GM03348 (cell line): ENCODE data around the gene TXNIP.

Experiments used
- DNase-seq: peaks from one replicate; pipeline ENCODE4 v3.0.0; 2012; ENCODE audit warnings: low spot score

The TXNIP gene

GRCh38 chr1:145985502-145986439, 10.6 kb downstream of the TXNIP start:
- no peak for DNase-seq

- no peak for DNase-seq
These were observed 11.3 kb downstream of the TXNIP start for GRCh38 chr1:145985129-145985501.

GRCh38 chr1:145983960-145984830, 12.2 kb downstream of the TXNIP start:
- no peak for DNase-seq

DNA sequence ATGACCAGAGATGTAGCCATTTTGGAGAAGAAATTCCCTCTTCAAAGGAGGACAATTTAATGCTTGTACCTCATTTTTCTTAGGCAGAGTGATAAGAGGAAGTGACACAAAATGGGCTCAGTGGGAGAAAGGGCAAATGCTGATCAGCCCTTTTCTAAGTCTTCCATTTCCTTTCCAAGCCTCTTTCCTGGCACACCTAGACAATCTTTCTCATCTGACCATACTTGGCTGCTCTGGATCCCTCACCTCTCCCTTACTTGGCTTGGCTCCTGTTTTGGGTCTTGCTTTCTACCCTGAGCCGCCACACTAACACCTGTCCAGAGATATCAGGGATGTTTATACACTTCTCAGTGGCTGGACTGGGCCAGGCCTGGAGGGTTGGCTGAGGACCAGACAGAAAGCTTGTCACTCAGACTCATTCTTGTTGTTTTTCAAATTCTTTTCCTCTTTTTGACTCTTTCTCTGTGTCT, 13.1 kb downstream of the TXNIP start:
- DNase-seq = no peak

- no peak for DNase-seq
These were observed 14.2 kb downstream of the TXNIP start for GRCh38 chr1:145982010-145982723.

GRCh38 chr1:145980457-145980994, 15.9 kb downstream of the TXNIP start:
- DNase-seq = no peak

- DNase-seq = no peak
These were observed 16.5 kb downstream of the TXNIP start for GRCh38 chr1:145979746-145980456.

GRCh38 chr1:145978854-145979745, 17.3 kb downstream of the TXNIP start:
- DNase-seq = peak; percentile 94

DNA sequence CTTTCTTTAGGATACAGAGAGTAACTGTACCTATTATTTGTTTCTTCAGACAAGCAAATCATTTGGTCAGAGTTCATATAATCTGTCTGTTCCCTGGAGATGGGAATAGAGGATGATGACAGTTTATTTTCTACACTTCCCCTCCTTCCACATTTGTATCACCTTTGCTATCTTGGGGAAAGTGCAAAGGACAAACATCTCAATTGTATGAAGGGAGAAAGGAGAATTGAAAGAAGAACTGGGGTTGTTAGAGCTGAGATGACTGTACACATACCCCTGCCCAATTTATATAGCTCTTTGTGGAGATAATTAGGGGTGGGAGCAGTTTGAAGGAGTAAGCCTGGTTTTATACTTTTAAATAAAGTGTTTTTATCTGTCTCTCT, 17.9 kb downstream of the TXNIP start:
- DNase-seq = no peak

GRCh38 chr1:145977486-145978470, 18.6 kb downstream of the TXNIP start:
- peak; percentile 77 for DNase-seq

DNA sequence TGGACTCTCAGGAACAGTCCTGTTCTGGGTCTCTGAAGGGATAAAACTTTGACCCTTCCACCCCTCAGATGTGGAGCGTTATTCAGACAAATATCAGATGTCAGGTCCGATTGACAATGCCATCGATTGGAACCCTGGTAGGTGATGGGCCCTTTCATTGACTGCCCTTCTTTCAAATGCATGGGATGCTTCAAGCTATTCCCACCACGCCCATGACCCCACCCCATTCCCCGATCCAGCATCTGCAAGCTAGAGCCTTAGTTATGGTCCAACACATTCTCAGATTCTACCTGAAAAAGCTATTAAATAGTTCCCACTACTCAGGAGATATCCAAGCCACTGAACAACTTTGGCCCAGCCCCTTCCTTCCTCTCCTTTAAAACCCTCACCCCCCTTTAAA, 19.4 kb downstream of the TXNIP start:
- no peak for DNase-seq

DNA sequence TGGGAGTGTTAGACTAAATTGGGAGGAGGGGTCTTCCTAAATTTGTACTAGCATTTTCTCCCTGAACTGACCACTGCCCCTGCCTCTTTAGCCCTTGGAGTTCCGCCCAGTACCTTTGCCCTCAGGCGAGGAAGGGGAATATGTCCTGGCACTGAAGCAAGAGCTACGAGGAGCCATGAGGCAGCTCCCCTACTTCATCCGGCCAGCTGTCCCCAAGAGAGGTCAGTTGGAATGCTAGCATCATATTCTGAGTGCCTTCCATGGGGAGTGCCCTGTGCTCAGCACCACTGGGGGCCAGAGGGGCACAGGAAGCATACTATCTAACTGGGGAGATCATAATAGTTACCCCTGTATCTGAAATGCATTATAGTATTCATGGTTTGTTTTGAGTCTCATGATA, 21.2 kb downstream of the TXNIP start:
- no peak for DNase-seq

DNA sequence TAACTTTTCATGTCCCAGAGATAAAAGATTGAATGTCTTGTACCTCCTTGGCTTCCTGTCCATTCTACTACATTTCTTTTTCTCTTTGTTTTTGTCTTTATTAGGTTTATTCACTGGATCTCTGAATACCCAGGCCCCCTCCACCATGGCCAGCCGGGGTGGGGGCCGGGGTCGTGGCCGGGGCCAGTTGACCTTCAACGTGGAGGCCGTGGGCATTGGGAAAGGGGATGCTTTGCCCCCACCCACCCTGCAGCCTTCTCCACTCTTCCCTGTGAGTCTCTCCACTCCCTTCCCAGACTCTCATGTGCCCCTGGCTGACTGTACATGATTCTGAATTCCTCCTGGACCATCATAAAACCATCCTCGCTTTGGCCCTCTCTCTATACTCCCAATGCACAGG, 21.7 kb downstream of the TXNIP start:
- DNase-seq = no peak

DNA sequence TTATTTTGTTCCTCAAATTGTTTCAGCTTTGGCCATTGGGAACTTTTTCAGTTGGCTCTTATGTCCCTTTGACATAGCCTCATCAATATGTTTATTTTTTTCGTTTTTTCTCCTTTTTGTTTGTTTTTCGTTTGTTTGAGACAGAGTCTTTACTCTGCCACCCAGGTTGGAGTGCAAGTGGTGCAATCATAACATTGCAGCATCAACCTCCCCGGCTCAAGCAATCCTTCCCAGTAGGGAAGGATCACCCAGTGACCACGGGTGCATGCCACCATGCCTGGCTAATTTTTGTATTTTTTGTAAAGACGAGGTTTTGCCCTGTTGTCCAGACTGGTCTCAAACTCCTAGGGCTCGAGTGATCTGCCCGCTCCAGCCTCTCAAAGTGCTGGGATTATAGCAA, 23.8 kb downstream of the TXNIP start:
- no peak for DNase-seq

- no peak for DNase-seq
These were observed 29.1 kb downstream of the TXNIP start for GRCh38 chr1:145967288-145967687.

DNA sequence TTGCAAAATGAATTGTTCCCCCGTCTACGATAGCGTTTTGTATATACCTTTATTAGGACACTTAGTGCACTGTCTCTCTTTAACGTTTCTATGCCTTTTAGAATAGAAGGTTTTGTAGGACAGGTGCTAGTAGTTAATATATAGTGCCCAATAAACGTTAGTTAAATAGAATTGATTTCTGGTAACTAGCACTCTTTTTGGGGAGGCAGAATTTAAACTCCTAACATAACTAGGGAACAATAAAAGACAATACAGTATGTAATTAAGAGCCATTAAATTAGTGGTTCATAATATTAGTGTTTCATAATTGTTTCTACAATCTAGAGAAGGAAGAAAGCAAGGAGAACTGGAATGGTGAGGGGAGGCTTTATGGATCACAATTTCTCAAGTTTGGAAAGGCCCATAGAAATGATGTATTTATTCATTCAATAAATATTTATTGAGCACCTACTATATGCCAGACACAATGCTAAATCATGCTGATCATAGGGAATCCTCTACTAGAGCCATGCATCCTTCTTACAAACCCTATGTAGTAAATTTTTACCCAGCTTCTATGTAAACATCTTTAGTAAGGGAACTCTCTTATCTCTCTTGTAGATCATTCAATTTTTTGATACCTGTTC, 31.1 kb downstream of the TXNIP start:
- DNase-seq = no peak

- DNase-seq = peak; percentile 94
These were observed 31.9 kb downstream of the TXNIP start, which contains the start of the genes ANKRD34A and POLR3GL for GRCh38 chr1:145964328-145965118. TSS of gene ANKRD34A (minus strand) at chr1:145964575. CDS start at chr1:145961759, 2,816 bp downstream. TSS of gene POLR3GL (plus strand) at chr1:145964690. CDS start at chr1:145974866, 10,176 bp downstream.
